ENCODE measurements around the gene PRKCA.

The PRKCA gene

GRCh38 chr17:66469890-66470289 is 167.5 kb downstream of the PRKCA start:
- no peaks in the 10 kb centered on the region for H3K27me3 ChIP-seq (ENCODE audit: insufficient read depth, poor library complexity, severe bottlenecking)
- DNase-seq (ENCODE audit: low read depth in 1 of 2, low spot score in 1 of 2), result no peak
- H3K27ac ChIP-seq (replicated peaks), result peak overlapping the region; percentile 71
- no peak for TF ChIP-seq POLR2AphosphoS5 (IDR thresholded peaks at IDR 0.05; ENCODE audit: low read depth)
- no peak for TF ChIP-seq REST (IDR thresholded peaks at IDR 0.05; ENCODE audit: insufficient replicate concordance, low read depth)
- TF ChIP-seq GABPA (IDR thresholded peaks at IDR 0.05; ENCODE audit: low read depth), result no peak
- TF ChIP-seq CTCF (IDR thresholded peaks at IDR 0.05; ENCODE audit: insufficient read depth, low read length), result no peak
- TF ChIP-seq SPI1 (IDR thresholded peaks at IDR 0.05; ENCODE audit: borderline replicate concordance, low read depth), result no peak
- H3K4me3 ChIP-seq (replicated peaks; ENCODE audit: insufficient read depth, low read length), result no peak overlapping the region

GRCh38 chr17:66472123-66472522 is 169.7 kb downstream of the PRKCA start:
- no peak for DNase-seq (ENCODE audit: low read depth in 1 of 2, low spot score in 1 of 2)
- H3K27ac ChIP-seq (replicated peaks), result no peak overlapping the region
- TF ChIP-seq CTCF (IDR thresholded peaks at IDR 0.05; ENCODE audit: insufficient read depth, low read length) (no peak), REST (IDR thresholded peaks at IDR 0.05; ENCODE audit: insufficient replicate concordance, low read depth) (no peak), SPI1 (IDR thresholded peaks at IDR 0.05; ENCODE audit: borderline replicate concordance, low read depth) (no peak), POLR2AphosphoS5 (IDR thresholded peaks at IDR 0.05; ENCODE audit: low read depth) (no peak)
- H3K27me3 ChIP-seq (ENCODE audit: insufficient read depth, poor library complexity, severe bottlenecking), result no peaks in the 10 kb centered on the region
- H3K4me3 ChIP-seq (replicated peaks; ENCODE audit: insufficient read depth, low read length), result no peak overlapping the region

- H3K27me3 ChIP-seq (ENCODE audit: insufficient read depth, poor library complexity, severe bottlenecking), result no peaks in the 10 kb centered on the region
- no peak for DNase-seq (ENCODE audit: low read depth in 1 of 2, low spot score in 1 of 2)
- no peak overlapping the region for H3K27ac ChIP-seq (replicated peaks)
- H3K4me3 ChIP-seq (replicated peaks; ENCODE audit: insufficient read depth, low read length), result no peak overlapping the region
- no peak for TF ChIP-seq REST (IDR thresholded peaks at IDR 0.05; ENCODE audit: insufficient replicate concordance, low read depth)
- TF ChIP-seq CTCF (IDR thresholded peaks at IDR 0.05; ENCODE audit: insufficient read depth, low read length), result no peak
- TF ChIP-seq POLR2AphosphoS5 (IDR thresholded peaks at IDR 0.05; ENCODE audit: low read depth), result no peak
- no peak for TF ChIP-seq SPI1 (IDR thresholded peaks at IDR 0.05; ENCODE audit: borderline replicate concordance, low read depth)
- no peak for TF ChIP-seq GABPA (IDR thresholded peaks at IDR 0.05; ENCODE audit: low read depth)
Measured at GRCh38 chr17:66474258-66474657, 171.8 kb downstream of the PRKCA start.

Data from HL-60 (cell line).